ENCODE measurements around the gene PPFIA2.
"Not testable (repeated sequence)": the region's sequence is repeated elsewhere in the genome, so short reads cannot be mapped to it uniquely, and the experiment has no call there.

Gene PPFIA2

GRCh38 chr12:81216739-81217138 is 542.4 kb downstream of the PPFIA2 start:
- Histone ChIP-seq H3K4me1 (ENCODE audit: insufficient read depth, low read length, poor library complexity, severe bottlenecking) (no peaks in the 10 kb centered on the region), H3K9me2 (replicated peaks; ENCODE audit: low read depth, low read length) (no peaks in the 10 kb centered on the region), H3K36me3 (ENCODE audit: insufficient read depth, low read length) (no peaks in the 10 kb centered on the region), H2AFZ (ENCODE audit: low read length) (no peak overlapping the region), H3K9ac (ENCODE audit: low read depth, low read length, poor library complexity, severe bottlenecking) (no peak overlapping the region), H3K9me3 (ENCODE audit: insufficient read depth, low read depth, low read length) (no peaks in the 10 kb centered on the region), H3K4me3 (ENCODE audit: low read length, poor library complexity, severe bottlenecking) (no peak overlapping the region), H3K4me2 (ENCODE audit: low read depth, low read length, poor library complexity, severe bottlenecking) (no peak overlapping the region), H3F3A (ENCODE audit: low read depth) (no peaks in the 10 kb centered on the region), H3K27me3 (ENCODE audit: insufficient read depth, low read length, poor library complexity, severe bottlenecking) (no peaks in the 10 kb centered on the region), H3K79me2 (ENCODE audit: insufficient read depth, low read length) (no peaks in the 10 kb centered on the region), H4K20me1 (ENCODE audit: insufficient read depth, low read length, poor library complexity, severe bottlenecking) (no peaks in the 10 kb centered on the region)
- no peak for TF ChIP-seq CTCF (conservative IDR thresholded peaks at IDR 0.05; ENCODE audit: low read length)
- no peak for TF ChIP-seq EZH2phosphoT487 (IDR thresholded peaks at IDR 0.05; ENCODE audit: borderline replicate concordance)

- no peaks in the 10 kb centered on the region for H4K20me1 ChIP-seq (ENCODE audit: insufficient read depth, low read length, poor library complexity, severe bottlenecking)
- no peak overlapping the region for H3K4me3 ChIP-seq (ENCODE audit: low read length, poor library complexity, severe bottlenecking)
- no peak for TF ChIP-seq CTCF (conservative IDR thresholded peaks at IDR 0.05; ENCODE audit: low read length)
- TF ChIP-seq EZH2phosphoT487 (IDR thresholded peaks at IDR 0.05; ENCODE audit: borderline replicate concordance), result no peak
- H3K4me2 ChIP-seq (ENCODE audit: low read depth, low read length, poor library complexity, severe bottlenecking), result no peak overlapping the region
- no peaks in the 10 kb centered on the region for H3K4me1 ChIP-seq (ENCODE audit: insufficient read depth, low read length, poor library complexity, severe bottlenecking)
- no peaks in the 10 kb centered on the region for H3K9me2 ChIP-seq (replicated peaks; ENCODE audit: low read depth, low read length)
- H3K27me3 ChIP-seq (ENCODE audit: insufficient read depth, low read length, poor library complexity, severe bottlenecking), result no peaks in the 10 kb centered on the region
- no peaks in the 10 kb centered on the region for H3K9me3 ChIP-seq (ENCODE audit: insufficient read depth, low read depth, low read length)
- H3K36me3 ChIP-seq (ENCODE audit: insufficient read depth, low read length), result no peaks in the 10 kb centered on the region
- no peak overlapping the region for H2AFZ ChIP-seq (ENCODE audit: low read length)
- H3K79me2 ChIP-seq (ENCODE audit: insufficient read depth, low read length), result no peaks in the 10 kb centered on the region
- no peak overlapping the region for H3K9ac ChIP-seq (ENCODE audit: low read depth, low read length, poor library complexity, severe bottlenecking)
- H3F3A ChIP-seq (ENCODE audit: low read depth), result no peaks in the 10 kb centered on the region
These were observed 546.0 kb downstream of the PPFIA2 start for GRCh38 chr12:81212996-81213696.

- Histone ChIP-seq H3F3A (ENCODE audit: low read depth) (no peaks in the 10 kb centered on the region), H3K36me3 (ENCODE audit: insufficient read depth, low read length) (no peaks in the 10 kb centered on the region), H3K9me2 (replicated peaks; ENCODE audit: low read depth, low read length) (no peaks in the 10 kb centered on the region), H4K20me1 (ENCODE audit: insufficient read depth, low read length, poor library complexity, severe bottlenecking) (no peaks in the 10 kb centered on the region), H3K4me2 (ENCODE audit: low read depth, low read length, poor library complexity, severe bottlenecking) (no peak overlapping the region), H3K4me3 (ENCODE audit: low read length, poor library complexity, severe bottlenecking) (no peak overlapping the region), H3K27me3 (ENCODE audit: insufficient read depth, low read length, poor library complexity, severe bottlenecking) (no peaks in the 10 kb centered on the region), H2AFZ (ENCODE audit: low read length) (no peak overlapping the region), H3K9me3 (ENCODE audit: insufficient read depth, low read depth, low read length) (no peaks in the 10 kb centered on the region), H3K4me1 (ENCODE audit: insufficient read depth, low read length, poor library complexity, severe bottlenecking) (no peaks in the 10 kb centered on the region), H3K9ac (ENCODE audit: low read depth, low read length, poor library complexity, severe bottlenecking) (no peak overlapping the region), H3K79me2 (ENCODE audit: insufficient read depth, low read length) (no peaks in the 10 kb centered on the region)
- TF ChIP-seq EZH2phosphoT487 (IDR thresholded peaks at IDR 0.05; ENCODE audit: borderline replicate concordance), result no peak
- no peak for TF ChIP-seq CTCF (conservative IDR thresholded peaks at IDR 0.05; ENCODE audit: low read length)
These were observed 547.8 kb downstream of the PPFIA2 start for GRCh38 chr12:81211306-81211705.

- H3K9me2 ChIP-seq (replicated peaks; ENCODE audit: low read depth, low read length); H3K4me3 ChIP-seq (ENCODE audit: low read length, poor library complexity, severe bottlenecking); H3K9ac ChIP-seq (ENCODE audit: low read depth, low read length, poor library complexity, severe bottlenecking); H3K4me1 ChIP-seq (ENCODE audit: insufficient read depth, low read length, poor library complexity, severe bottlenecking); H3K36me3 ChIP-seq (ENCODE audit: insufficient read depth, low read length); H3K79me2 ChIP-seq (ENCODE audit: insufficient read depth, low read length); H4K20me1 ChIP-seq (ENCODE audit: insufficient read depth, low read length, poor library complexity, severe bottlenecking); H3K4me2 ChIP-seq (ENCODE audit: low read depth, low read length, poor library complexity, severe bottlenecking); H2AFZ ChIP-seq (ENCODE audit: low read length); H3F3A ChIP-seq (ENCODE audit: low read depth); H3K9me3 ChIP-seq (ENCODE audit: insufficient read depth, low read depth, low read length); H3K27me3 ChIP-seq (ENCODE audit: insufficient read depth, low read length, poor library complexity, severe bottlenecking): not testable (repeated sequence)
These were observed 549.4 kb downstream of the PPFIA2 start for GRCh38 chr12:81209772-81210225.

Measured in Loucy (cell line).